ENCODE results near the gene PLEKHA8.
A peak's percentile ranks its signal among the peaks of the same experiment; 100 is the strongest.
"Not testable (repeated sequence)": the region's sequence is repeated elsewhere in the genome, so short reads cannot be mapped to it uniquely, and the experiment has no call there.

The PLEKHA8 gene

DNA sequence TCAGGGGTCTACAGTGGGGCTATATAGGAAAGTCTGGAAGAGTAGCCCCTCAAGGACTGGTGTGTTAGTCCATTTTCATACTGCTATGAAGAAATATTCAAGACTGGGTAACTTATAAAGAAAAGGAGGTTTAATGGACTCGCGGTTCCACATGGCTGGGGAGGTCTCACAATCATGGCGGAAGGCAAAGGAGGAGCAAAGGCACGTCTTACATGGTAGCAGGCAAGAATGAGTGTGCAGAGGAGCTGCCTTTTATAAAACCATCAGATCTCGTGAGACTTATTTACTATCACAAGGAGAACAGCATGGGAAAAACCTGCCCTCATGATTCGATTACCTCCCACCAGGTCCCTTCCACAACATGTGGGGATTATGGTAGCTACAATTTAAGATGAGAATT, 4.7 kb upstream of the PLEKHA8 start:
- no peak for DNase-seq (ENCODE audit: low spot score)

DNA sequence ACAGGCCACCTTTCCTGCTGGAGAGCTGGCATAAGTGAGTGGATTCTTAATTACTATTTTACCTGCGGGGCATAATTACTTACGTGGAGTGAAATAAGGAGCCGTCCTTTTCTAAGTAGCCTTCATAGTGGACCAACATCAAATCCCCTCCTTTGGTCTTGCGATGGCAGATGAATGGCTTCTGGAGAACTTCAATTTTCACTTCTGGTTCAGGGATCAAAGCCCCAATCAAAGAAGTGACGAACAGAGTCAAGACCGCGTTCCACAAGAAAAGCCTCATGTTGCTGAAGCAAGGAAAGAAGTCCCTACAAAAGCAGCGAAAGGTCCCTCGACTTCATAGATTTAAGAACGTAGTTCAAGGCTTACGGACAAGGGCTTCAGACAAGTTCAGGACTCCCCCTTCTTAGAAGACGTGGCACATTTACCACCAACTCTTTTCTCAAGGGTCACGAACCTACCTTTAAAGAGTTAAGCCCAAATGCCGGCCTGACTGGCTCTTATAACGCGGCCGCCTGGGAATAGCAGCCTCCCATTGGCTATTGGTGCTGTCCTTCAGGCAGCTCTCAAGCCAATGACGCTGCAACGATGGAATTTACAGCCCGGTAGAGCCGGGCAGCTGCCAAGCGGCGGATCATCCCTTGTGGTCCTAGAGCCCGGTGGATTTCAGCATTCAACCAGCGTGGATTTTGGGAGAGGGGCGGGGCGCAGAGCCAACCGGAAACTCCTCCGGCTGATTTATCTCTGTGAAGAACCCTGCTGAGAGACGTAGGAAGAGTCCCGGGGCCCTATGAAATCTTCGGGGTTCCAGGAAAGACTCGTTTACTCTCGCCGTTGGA, 1.8 kb upstream of the PLEKHA8 start, which contains the start of gene FKBP14:
Gene FKBP14, minus strand, starts transcription at position 474 of the 836 bp plus-strand sequence. Its CDS starts 194 bp downstream, at position 280.
- peak; percentile 93 for DNase-seq (ENCODE audit: low spot score)

DNA sequence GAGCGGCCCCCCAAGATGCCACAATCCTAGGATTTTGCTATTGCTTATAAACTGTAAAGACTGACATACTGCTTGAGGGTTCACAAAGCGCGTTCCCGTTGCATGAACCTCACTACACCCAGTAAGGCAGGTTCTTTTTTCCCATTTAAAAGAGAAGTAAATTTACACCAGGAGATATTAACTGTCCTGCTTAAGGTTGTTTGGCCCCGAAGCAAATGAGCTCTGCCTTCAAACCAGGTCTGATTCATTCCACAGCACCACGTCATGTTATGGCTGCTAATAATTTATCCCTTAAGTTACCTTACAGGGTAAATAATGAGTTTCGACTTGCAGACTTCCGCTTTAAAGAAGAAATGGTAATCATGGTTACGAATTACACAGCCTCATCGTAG, 1.2 kb upstream of the PLEKHA8 start:
- peak; percentile 20 for DNase-seq (ENCODE audit: low spot score)

DNA sequence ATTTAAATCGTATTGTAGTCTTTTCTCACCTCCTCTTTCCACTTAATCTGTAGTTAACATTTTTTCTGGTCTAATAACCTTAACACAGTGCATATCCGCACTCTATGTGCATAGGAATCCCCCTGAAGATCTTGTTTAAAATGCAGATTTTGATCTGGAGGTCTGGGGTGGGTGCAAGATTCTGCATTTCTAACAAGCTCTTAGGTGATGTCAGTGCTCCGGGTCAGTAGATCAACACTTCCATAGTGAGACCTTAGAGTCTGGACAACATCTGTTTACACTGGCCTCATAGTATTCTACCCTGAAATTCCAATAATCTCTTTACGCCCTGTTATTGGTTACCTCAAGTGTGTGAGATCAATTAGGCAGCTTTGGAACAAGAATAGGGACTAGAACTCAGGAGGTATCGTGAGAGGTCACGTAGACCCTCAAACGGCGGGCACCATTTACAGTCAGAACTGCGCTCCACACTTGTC, 434 bp upstream of the PLEKHA8 start:
- DNase-seq (ENCODE audit: low spot score): no peak

DNA sequence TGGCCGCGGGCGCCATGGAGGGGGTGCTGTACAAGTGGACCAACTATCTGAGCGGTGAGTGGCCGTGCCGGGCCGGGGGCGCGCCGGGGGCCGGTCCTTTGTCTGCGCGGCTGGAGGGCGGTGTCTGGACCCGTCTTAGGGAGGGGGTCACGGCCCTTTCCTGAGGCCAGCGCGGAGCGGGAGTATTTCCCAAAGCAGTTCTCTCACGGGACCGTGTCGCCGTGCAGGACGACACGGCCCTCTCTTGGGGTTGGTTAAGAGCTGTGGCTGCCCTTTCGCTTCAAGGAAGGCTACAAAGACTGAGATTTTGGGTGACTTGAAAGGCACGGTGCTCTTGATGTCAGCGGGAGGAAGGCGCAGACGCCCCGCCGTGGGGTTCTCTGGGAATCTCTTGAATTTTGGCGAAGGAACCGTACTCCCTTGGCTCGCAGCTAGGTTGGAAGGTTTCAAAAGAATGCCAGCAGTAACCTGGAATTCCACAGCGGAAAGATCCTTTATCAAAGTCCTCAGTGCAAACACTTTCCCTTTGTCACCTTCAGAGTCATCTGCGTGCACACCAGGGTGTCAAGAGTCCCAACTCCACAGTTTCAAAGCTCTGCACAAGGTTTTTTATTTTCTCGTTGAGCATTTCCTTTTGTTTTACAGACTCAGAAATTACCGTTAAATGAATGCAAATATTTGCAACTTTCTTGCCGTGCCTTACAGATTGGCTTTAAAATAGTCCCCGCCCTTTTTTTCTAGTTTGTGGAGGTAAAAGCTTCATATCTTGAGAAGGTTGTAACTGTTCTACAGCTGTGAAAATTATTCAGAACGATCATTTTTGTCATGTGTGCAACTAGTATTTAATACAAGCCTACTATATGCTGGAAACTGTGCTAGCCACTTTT, 780 bp downstream of the PLEKHA8 start:
- peak; percentile 49 for DNase-seq (ENCODE audit: low spot score)

DNA sequence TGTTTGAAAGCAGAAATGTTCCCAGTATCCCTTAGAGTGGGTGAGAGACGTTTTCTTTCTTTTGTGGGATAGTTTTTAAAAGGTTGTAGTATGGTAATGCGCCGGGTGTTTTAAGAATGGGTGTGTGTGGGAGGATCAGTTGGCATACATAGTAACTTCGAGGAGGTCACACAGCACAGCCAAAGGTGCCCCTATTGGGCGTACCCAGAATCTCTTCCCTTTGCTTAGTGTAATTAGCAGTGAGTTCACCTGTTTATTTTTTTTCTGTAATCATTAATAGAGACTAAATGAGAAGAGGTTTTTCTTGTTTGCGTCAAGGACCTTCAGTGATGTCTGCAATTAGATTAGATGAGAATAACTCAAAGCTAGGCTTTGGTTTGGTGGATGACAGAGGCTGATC, 1.5 kb downstream of the PLEKHA8 start:
- DNase-seq (ENCODE audit: low spot score): peak; percentile 22

DNA sequence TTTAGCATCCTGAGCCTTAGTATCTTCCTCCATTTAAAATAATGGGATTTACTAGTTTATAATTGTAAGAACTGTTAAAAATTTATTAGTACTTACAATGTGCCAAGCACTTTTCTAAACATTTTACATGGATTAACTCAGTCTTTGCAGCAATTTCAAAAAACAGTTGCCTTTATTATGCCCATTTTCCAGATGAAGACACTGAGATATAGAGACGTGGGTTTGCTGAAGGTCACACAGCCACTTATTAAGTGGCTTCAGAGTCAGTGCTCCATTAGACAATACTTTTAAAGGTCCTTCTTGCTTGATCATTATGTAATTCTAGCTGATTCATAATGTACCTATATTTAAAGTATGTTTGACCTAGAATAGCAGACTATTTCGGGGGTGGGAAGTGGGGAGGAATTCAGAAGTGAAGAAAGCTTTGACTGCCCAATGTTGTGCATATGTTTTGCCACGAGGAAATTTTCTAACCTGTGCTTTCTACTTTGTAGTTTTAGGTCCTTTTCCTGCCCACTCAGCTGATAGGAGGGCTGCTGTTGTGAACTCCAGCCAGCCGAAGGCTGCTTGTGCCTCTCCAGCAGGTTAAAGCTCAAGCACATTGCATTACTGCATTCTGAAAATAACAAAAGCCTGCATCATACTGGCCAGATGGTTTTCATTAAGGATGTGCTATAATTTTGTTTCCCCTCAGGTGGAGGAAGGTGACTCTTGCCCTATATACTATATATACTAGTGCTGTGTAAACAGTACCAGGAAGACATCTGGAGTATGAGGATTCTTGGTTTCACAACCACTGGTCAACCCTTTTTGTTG, 4.3 kb downstream of the PLEKHA8 start:
- DNase-seq (ENCODE audit: low spot score): no peak

DNA sequence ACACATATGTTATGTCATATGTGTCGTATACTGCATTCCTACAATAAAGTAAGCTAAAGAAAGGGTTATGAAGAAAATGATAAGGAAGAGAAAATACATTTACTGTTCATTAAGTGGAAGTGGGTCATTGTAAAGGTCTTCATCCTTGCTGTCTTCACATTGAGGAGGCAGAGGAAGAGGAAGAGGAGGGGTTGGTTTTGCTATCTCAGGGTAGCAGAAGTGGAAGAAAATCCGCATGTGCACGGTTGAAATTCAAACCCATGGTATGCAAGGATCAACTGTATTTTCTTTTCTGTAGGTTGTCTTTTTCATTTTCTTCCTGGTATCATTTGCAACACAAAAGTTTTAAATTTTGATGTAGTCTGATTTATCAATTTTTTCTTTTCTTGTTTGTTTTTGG, 6.3 kb downstream of the PLEKHA8 start:
- no peak for DNase-seq (ENCODE audit: low spot score)

DNA sequence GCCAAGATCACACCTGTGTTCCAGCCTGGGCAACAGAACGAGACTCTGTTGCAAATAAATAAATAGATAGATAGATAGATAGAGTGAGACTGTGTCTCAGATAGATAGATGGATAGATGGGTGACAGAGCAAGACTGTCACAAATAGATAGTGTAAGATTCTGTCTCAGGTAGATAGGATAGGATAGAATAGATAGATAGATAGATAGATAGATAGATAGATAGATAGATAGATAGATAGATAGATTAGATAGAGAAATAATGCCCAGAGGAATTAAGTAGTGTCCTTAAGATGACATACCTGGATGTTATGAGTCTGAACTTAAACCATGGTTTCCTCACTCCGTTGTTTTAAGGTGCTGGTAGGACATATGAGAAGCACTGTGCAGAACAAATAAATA, 8.0 kb downstream of the PLEKHA8 start:
- DNase-seq (ENCODE audit: low spot score): no peak

DNA sequence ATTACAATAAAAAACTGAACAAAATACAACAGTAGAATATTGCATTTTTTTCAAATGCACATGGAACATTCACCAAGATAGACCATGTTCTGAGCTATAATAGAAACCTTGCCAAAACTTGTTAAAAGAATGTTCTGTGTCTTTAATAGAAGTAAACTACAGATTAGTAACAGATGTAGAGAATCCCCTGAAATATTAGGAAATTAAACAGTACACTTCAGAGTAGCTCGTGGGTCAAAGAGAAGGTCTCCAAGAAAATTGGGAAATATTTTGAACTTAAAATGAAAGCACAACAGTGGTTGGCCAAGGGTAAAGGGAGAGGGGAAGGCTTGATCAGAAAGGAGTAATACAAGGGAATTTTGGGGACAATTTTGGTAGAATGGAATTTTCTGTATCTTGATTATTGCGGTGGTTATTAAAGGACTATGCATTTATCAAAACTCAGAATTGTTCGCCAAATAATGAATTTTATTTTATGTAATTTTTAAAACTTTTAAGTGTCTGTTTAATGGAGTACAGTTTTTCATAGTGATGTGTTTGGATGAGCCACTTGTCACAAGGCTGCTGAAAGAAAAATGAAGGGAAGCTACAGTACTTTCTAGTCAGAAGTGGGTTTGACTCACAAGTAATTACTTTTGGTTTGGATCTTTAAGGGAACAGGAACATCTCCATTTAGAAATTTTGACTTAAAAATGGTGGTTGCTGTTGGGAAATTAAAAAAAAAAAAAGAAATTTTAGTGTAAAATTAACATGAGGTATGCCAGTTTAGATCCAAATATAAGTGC, 10.2 kb downstream of the PLEKHA8 start:
- DNase-seq (ENCODE audit: low spot score): no peak

DNA sequence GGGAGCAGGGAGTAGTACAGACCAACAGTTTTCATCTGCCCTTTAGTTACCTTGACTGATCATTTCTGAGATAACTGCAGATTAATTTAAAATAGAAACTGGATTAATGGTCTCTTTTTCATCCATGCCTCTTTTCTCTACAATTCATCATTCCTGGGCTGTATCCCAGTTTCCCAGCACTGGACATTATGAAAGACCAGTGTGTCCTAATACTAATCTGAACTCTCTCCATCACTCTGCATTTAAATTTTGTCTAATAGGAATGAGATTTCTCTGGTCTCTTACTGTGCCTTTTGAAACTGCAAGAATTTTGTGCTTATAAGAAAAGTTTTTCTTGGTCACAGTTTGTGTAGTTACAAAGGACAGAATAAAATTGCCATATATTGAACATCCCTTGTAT, 12.7 kb downstream of the PLEKHA8 start:
- DNase-seq (ENCODE audit: low spot score): no peak

DNA sequence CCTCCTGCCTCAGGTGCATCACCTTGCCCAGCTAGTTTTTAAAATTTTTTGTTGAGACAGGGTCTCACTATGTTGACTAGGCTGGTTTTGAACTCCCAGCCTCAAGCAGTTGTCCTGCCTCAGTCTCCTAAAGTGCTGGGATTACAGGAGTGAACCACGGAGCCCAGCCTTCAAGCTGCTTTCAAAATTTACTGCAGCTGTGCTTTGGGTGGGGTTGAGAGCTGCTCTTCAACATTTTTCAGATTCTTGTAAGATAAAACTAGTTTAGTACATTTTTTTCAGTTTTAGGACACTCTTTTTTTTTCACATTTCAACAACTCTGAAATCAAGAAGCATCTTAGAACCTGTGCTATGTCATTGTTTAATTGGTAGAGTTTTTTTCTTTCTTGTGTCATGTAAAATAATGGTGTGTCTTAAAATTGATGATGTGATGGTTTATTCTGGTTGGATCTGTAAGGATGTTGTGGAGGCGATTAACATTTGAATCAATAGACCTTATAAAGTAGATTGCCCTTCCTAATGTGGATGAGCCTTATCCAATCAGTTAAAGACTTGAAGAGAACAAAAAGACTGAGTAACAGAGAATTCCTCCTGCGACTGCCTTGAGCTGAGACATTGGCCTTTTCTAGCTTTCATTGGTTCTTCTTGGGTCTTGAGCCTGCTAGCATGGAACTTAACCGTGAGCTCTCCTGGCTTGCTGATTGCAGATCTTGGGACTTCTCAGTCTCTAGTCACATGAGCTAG, 13.5 kb downstream of the PLEKHA8 start:
- DNase-seq (ENCODE audit: low spot score): no peak

DNA sequence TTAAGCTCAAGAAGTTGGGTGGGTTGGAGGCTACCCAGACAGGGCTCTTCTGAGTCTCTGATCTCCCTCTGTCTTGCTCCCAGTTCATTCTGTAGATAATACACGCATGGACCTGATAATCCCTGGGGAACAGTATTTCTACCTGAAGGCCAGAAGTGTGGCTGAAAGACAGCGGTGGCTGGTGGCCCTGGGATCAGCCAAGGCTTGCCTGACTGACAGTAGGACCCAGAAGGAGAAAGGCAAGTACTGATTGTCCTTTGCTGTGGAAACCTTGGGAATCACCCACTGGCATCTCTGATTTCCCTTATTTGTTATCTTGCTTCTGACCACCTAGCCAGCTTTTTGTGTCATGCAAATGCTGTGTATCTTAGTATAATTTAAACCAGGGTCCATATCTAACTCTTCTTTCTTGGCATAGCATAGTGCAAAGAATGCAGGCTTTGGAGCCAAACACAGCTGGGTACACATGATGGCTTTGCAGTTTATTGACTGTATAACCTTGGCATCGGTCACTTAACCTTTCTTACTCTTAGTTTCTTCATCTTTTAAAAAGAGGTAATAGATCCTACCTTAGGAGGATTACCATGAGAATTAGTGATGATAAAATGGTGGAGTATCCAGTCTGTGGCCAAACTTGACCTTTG, 18.0 kb downstream of the PLEKHA8 start:
- DNase-seq (ENCODE audit: low spot score): no peak

DNA sequence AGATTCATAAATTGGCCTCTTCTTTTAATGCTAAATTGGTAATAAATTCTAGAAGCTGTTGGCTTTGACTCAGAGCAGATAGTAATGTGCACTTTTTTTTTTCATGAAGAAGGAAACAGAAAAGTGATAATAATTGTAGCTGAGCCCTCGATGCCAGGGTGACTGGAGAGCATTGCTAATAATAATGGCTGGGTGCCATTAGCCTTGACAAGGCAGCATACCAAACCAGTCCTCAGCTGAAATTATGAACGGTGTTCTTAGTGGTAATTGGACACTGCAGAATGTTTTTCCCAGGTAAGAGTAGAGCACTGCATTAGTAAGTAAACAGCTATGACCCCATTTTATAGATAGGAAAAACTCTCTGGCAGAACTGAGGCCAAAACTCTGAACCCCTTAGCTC, 18.9 kb downstream of the PLEKHA8 start:
- DNase-seq (ENCODE audit: low spot score): no peak

DNA sequence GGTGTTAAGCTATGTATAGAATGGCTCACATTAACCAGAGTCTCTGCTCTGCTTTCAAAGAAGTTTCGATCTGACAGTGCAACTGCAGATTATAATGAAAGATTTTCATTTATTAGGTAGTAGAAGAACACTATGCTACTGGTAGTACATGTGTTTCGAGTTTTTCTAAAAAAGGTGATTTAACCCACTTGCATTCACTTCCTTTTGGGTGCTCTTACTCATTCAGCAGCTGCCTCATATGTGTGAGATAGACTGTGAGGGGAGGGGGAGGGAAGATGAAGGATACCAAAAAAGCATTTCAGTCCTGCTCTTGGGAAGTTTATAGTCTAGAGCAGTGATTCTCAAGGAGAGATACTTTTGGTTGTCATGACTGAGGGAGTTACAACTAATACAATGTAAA, 20.4 kb downstream of the PLEKHA8 start:
- DNase-seq (ENCODE audit: low spot score): no peak

DNA sequence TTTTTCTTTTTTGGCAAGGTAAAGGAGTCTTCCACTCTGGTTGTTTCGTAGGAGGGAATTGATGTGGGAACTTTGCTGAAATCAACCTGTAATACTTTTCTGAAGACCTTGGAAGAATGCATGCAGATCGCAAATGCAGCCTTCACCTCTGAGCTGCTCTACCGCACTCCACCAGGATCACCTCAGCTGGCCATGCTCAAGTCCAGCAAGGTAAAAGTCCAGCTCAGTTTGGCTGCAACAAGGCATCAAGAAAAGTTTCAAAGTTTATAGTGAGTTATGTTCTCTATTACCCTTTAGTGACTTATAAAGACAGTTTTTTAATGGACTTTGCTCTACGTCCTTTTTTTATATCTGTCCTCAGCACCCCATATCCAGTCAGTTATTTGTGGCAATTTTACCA, 21.0 kb downstream of the PLEKHA8 start:
- DNase-seq (ENCODE audit: low spot score): no peak

DNA sequence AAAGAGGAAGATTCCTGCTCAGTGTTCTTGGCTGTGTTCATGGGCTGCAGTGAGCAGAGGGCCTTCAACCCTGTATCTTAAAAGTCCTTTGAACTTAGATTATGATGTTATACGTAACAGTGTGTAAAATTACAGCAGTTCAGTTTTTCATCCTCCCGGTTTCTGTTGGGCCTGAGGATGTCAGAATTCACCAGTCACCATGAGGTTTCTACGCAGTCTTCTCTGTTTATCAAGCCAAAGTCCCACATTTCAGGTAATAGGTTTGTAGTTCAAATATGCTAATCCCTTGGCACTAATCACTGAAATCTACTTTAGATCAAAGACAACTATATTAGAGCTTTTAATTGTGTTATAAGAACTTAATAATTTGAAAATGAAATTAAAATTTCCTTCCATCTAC, 24.9 kb downstream of the PLEKHA8 start:
- DNase-seq (ENCODE audit: low spot score): no peak

DNA sequence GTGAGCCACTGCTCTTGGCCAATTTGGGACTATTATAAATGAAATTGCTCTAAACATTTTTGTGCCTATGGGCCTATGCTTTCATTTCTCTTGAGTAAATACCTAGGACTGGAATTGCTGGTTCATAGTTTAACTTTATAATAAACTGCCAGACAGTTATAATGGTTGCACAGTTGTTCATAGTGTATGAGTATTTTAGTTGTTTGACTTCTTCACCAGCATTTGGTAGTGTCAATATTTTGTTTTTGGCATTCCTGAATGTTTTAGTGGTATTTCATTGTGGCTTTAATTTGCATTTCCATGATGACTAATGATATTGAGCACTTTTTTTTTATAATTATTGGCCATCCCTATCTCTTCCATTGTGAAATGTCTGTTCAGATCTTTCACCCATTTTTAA, 29.5 kb downstream of the PLEKHA8 start:
- DNase-seq (ENCODE audit: low spot score): no peak

DNA sequence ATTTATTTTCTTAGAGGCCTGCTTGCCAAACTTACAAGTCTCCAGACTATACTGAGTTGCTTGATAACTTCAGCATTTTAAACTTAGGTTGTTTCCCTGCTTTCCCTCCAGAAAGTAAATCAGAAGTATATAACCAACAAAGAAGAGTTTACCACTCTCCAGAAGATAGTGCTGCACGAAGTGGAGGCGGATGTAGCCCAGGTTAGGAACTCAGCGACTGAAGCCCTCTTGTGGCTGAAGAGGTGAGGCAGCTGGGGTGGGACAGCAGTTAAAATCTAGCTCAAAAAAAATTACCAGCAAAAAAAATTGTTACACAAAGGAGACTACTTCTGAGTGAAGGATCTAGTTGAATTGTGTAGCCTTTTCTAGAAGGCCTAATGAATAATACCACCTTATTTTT, 33.6 kb downstream of the PLEKHA8 start:
- not testable (repeated sequence) for DNase-seq (ENCODE audit: low spot score)

DNA sequence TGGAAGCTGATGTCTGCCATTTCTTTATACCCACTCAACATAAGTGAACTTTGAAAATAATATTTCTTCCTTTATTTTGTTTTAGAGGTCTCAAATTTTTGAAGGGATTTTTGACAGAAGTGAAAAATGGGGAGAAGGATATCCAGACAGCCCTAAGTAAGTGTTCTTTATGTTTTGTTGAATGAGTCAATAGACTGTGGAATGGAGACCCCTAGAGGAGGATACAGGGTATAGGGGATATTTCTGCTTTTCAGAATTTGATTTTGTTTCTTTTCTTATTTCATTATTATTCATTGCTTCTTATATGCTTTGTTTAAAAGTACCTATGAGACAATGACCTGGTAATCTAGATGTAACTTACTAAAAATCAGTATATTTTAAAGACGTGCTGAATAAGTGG, 34.4 kb downstream of the PLEKHA8 start:
- DNase-seq (ENCODE audit: low spot score): peak; percentile 18
